Osteoblast (primary cell): ENCODE measurements around the gene USP19. TPM values are rescaled to one million over a fixed set of nuclear protein-coding genes. Genes with fewer than 3 reads are reported as not detected.

Experiments
- DNase-seq: peaks from one replicate; pipeline ENCODE4 v3.0.0; 2011; ENCODE audit warnings: low spot score, mixed read lengths; ENCODE audit not compliant: insufficient read length; ENCODE audit errors: missing footprints
- H2AFZ ChIP-seq: 2 replicates; pipeline ENCODE4 v1.6.0; 2011; ENCODE audit warnings: mild to moderate bottlenecking, low read length
- H3K27ac ChIP-seq: 2 replicates; pipeline ENCODE4 v1.5.1; 2011; ENCODE audit warnings: mild to moderate bottlenecking, low read depth, low read length, moderate library complexity
- H3K27me3 ChIP-seq: 2 replicates; pipeline ENCODE4 v1.6.0; 2012; ENCODE audit warnings: mild to moderate bottlenecking, control low read depth, inconsistent platforms, low read length, moderate library complexity; ENCODE audit not compliant: insufficient read depth
- H3K36me3 ChIP-seq: 2 replicates; pipeline ENCODE4 v1.5.1; 2011; ENCODE audit warnings: mild to moderate bottlenecking, low read length, control low read depth, moderate library complexity; ENCODE audit not compliant: insufficient read depth
- H3K4me1 ChIP-seq: 2 replicates; pipeline ENCODE4 v1.5.1; 2011; ENCODE audit warnings: mild to moderate bottlenecking, low read length, control low read depth, moderate library complexity; ENCODE audit not compliant: insufficient read depth
- H3K4me2 ChIP-seq: 2 replicates; pipeline ENCODE4 v1.6.0; 2011; ENCODE audit warnings: mild to moderate bottlenecking, low read length; ENCODE audit not compliant: insufficient read depth
- H3K4me3 ChIP-seq: fragments of 200-600 bp; sonication (generic); 3 replicates; pipeline ENCODE4 v1.5.1; 2012; ENCODE audit warnings: mild to moderate bottlenecking, low read length, inconsistent platforms; ENCODE audit not compliant: insufficient read depth
- H3K79me2 ChIP-seq: 2 replicates; pipeline ENCODE4 v1.6.0; 2012; ENCODE audit warnings: mild to moderate bottlenecking, low read length, control low read depth, inconsistent platforms; ENCODE audit not compliant: insufficient read depth
- H3K9me3 ChIP-seq: 2 replicates; pipeline ENCODE4 v1.5.1; 2011; ENCODE audit warnings: low read depth, low read length, control low read depth
- H4K20me1 ChIP-seq: 2 replicates; pipeline ENCODE4 v1.6.0; 2012; ENCODE audit warnings: mild to moderate bottlenecking, low read length, control low read depth; ENCODE audit not compliant: insufficient read depth
- total RNA-seq: library from RNA; depleted of rRNA; stranded (reverse); fragments of >200 nt; gene quantifications from 2 replicates; pipeline ENCODE4 v1.2.3, GENCODE V29; 2012
- TF ChIP-seq, protein P1 (sequence below): IDR thresholded peaks from 2 replicates; pipeline ENCODE4 v1.5.1; 2011; ENCODE audit warnings: mild to moderate bottlenecking, low read depth, low read length, moderate library complexity; ENCODE audit errors: extremely low read depth

Gene USP19
- total RNA-seq, 1 donor, result 49.6 TPM

DNA sequence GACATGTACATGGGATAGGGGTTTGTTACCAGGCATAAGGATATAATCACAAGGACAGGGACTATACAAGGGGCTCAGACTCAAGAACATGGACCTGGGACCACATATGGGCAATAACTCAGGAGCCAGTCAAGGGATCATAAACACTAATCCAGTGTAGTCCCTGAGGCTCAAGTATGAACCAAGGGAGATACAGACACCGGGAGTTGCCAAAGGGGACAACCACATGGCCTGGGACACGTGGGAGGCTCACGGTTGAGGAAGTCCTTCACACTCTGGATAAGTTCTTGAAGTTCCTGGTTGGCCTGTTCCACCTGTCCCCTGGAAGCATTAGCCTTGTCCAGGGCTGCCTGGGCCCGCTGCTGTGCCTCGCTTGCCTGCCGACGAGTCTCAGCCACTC is 1.8 kb upstream of the USP19 start:
- Histone ChIP-seq H3K4me3 (no peak overlapping the region), H3K4me2 (no peak overlapping the region), H3K27ac (no peak overlapping the region), H3K36me3 (peaks cover 77% of the 10 kb centered on the region), H3K4me1 (peaks cover 12% of the 10 kb centered on the region), H2AFZ (no peak overlapping the region), H3K27me3 (no peaks in the 10 kb centered on the region), H4K20me1 (peaks cover 16% of the 10 kb centered on the region), H3K9me3 (no peaks in the 10 kb centered on the region), H3K79me2 (peaks cover 24% of the 10 kb centered on the region)
- peak; percentile 79 for DNase-seq
- TF ChIP-seq, protein P1, sequence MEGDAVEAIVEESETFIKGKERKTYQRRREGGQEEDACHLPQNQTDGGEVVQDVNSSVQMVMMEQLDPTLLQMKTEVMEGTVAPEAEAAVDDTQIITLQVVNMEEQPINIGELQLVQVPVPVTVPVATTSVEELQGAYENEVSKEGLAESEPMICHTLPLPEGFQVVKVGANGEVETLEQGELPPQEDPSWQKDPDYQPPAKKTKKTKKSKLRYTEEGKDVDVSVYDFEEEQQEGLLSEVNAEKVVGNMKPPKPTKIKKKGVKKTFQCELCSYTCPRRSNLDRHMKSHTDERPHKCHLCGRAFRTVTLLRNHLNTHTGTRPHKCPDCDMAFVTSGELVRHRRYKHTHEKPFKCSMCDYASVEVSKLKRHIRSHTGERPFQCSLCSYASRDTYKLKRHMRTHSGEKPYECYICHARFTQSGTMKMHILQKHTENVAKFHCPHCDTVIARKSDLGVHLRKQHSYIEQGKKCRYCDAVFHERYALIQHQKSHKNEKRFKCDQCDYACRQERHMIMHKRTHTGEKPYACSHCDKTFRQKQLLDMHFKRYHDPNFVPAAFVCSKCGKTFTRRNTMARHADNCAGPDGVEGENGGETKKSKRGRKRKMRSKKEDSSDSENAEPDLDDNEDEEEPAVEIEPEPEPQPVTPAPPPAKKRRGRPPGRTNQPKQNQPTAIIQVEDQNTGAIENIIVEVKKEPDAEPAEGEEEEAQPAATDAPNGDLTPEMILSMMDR, result no peak

DNA sequence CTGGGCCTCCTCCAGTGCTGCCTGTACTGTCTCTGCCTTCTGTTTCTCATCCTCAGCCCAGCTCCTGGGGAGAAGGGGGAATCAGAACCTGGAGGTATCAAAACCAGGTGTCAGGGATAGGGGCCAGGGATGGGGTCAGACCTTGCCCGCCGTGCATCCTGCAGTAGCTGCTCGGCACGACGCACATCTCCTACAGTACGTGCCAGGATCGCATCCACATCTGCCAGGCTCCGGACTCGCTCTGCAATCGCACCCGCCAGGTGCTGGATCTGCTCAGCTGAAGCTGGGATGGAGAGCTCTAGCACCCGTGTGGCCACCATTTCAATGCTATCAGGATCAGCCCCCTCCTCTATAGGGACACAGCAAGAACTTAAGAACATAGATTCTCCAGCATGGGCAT is 1.4 kb upstream of the USP19 start:
- Histone ChIP-seq H3K79me2 (peaks cover 26% of the 10 kb centered on the region), H3K27ac (no peak overlapping the region), H2AFZ (no peak overlapping the region), H3K4me1 (peaks cover 12% of the 10 kb centered on the region), H3K9me3 (no peaks in the 10 kb centered on the region), H3K27me3 (no peaks in the 10 kb centered on the region), H3K4me2 (no peak overlapping the region), H3K36me3 (peaks cover 78% of the 10 kb centered on the region), H3K4me3 (no peak overlapping the region), H4K20me1 (peaks cover 16% of the 10 kb centered on the region)
- DNase-seq, result peak; percentile 41
- TF ChIP-seq, protein P1, result no peak

DNA sequence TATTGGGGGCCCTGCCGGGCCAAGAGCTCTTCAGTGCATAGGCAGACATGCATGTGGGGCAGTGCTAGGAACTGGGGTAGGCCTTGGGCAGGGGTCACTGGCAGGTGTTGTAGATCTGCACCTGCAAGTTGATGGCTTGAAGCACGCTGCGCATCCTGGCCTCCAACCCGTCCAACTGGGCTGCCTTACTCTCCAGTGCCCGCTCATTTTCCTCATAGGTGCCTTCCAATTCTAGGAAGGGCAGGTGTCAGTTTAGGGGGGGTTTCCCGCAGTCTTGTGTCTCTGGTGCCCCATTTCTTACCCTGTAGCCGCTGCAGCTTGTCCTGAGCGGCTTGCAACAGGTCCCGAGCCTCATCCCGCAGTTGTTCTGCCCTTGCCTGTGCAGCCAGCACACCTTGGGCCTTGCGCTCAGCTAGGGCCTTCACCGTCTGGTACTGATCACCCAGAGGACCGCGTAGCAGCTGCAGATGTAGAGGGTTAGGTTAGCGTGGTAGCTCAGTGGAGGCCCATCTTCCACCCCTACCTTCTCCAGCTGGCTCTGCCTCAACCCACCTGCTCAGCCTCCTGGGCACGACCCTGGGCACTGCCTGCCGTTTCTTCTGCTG is 611 bp upstream of the USP19 start:
- Histone ChIP-seq H3K4me3 (peak overlapping the region; percentile 93), H3K36me3 (peaks cover 78% of the 10 kb centered on the region), H3K79me2 (peaks cover 26% of the 10 kb centered on the region), H3K27ac (peak overlapping the region; percentile 86), H3K4me2 (peak overlapping the region; percentile 96), H2AFZ (no peak overlapping the region), H3K4me1 (peaks cover 12% of the 10 kb centered on the region), H3K9me3 (no peaks in the 10 kb centered on the region), H4K20me1 (peaks cover 16% of the 10 kb centered on the region), H3K27me3 (no peaks in the 10 kb centered on the region)
- peak; percentile 83 for DNase-seq
- TF ChIP-seq, protein P1, result no peak

DNA sequence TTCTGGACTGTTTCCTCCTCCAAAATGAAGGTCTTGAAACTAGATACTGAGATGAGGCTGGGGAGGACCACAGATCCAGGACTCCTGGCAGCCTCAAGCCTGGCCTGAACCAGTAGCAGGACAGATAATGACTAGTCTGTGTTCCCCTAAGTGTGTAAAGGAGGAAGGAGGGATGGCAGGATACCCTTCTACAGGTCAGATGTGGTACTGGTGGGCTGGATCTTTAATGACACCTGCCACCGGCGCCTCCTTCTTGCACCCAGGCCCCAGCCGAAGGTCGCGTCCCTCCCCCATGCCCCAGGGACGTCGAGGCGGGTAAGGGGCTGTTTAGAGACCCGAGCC is 556 bp downstream of the USP19 start:
- Histone ChIP-seq H3K4me2 (peak overlapping the region; percentile 96), H3K9me3 (no peaks in the 10 kb centered on the region), H3K36me3 (peaks cover 78% of the 10 kb centered on the region), H3K79me2 (peaks cover 26% of the 10 kb centered on the region), H3K27ac (peak overlapping the region; percentile 86), H4K20me1 (peaks cover 16% of the 10 kb centered on the region), H3K27me3 (no peaks in the 10 kb centered on the region), H2AFZ (peak overlapping the region; percentile 82), H3K4me1 (peaks cover 12% of the 10 kb centered on the region), H3K4me3 (peak overlapping the region; percentile 93)
- TF ChIP-seq, protein P1, result no peak
- DNase-seq, result peak; percentile 93
